ENCODE results near the gene DUSP28.
A peak's percentile ranks its signal among the peaks of the same experiment; 100 is the strongest.

The DUSP28 gene

DNA sequence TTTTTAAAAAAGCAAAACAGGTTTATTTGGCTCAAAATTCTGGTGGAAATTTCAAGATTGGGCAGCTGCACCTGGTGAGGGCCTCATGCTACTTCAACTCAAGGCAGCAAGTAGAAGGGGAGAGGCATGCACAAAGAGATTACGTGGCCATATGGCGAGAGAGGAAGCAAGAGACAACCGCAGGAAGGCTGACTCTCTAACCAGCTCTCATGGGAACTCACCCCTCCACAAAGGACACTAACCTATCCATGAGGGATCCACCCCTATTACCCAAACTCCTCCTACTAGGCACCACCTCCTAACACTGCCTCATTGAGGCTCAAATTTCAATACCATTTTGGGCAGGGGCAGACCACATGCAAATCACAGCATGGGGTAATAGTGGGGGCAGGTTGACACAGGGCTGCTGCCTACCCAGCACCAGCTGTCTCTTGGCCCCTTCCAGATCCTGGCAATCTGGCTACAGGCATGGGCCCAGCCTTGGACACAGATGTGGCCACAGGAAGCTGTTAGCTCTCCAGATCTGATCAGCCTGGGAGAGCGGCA is 24.4 kb downstream of the DUSP28 start:
- Histone ChIP-seq H3K9me3 (ENCODE audit: insufficient read depth, low read length) (no peaks in the 10 kb centered on the region), H3K9ac (ENCODE audit: low read length) (peak overlapping the region; percentile 100), H3K4me2 (ENCODE audit: low read length) (peak overlapping the region; percentile 95), H3K27me3 (ENCODE audit: low read depth, low read length) (no peaks in the 10 kb centered on the region), H3K4me3 (ENCODE audit: low read length) (peak overlapping the region; percentile 98), H3K4me1 (ENCODE audit: low read length) (peaks cover 43% of the 10 kb centered on the region), H3K27ac (ENCODE audit: low read length) (peak overlapping the region; percentile 98), H2AFZ (ENCODE audit: low read depth, low read length) (no peak overlapping the region), H3K79me2 (ENCODE audit: low read length) (peaks cover 75% of the 10 kb centered on the region), H3K36me3 (replicated peaks; ENCODE audit: low read depth, low read length) (peaks cover 34% of the 10 kb centered on the region), H4K20me1 (ENCODE audit: insufficient read depth, low read length) (peaks cover 10% of the 10 kb centered on the region)
- TF ChIP-seq, protein P1, sequence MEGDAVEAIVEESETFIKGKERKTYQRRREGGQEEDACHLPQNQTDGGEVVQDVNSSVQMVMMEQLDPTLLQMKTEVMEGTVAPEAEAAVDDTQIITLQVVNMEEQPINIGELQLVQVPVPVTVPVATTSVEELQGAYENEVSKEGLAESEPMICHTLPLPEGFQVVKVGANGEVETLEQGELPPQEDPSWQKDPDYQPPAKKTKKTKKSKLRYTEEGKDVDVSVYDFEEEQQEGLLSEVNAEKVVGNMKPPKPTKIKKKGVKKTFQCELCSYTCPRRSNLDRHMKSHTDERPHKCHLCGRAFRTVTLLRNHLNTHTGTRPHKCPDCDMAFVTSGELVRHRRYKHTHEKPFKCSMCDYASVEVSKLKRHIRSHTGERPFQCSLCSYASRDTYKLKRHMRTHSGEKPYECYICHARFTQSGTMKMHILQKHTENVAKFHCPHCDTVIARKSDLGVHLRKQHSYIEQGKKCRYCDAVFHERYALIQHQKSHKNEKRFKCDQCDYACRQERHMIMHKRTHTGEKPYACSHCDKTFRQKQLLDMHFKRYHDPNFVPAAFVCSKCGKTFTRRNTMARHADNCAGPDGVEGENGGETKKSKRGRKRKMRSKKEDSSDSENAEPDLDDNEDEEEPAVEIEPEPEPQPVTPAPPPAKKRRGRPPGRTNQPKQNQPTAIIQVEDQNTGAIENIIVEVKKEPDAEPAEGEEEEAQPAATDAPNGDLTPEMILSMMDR (IDR thresholded peaks at IDR 0.05; ENCODE audit: low read depth, low read length), result no peak
- no peak for TF ChIP-seq EZH2phosphoT487 (IDR thresholded peaks at IDR 0.05; ENCODE audit: low read depth)

DNA sequence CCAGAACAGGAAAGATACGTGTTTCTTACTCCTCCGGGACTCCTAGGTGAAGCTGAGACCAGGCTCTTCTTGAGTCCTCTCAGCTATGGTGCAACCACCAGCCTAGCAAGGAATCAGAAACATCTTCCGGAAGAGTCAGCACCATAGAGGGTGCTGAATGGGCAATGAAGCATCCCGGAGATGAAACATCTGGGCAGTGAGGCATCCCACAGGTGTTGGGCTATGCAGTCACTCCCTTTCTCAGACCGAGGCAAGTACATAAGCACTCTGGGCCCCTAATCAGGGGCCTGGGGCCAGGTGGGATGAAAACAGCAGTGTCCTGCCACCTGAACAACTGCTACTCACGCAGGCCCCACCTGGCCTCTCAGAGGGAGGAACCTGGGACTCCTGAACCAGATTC is 24.9 kb downstream of the DUSP28 start:
- Histone ChIP-seq H3K4me1 (ENCODE audit: low read length) (peaks cover 37% of the 10 kb centered on the region), H3K27ac (ENCODE audit: low read length) (peak overlapping the region; percentile 98)

DNA sequence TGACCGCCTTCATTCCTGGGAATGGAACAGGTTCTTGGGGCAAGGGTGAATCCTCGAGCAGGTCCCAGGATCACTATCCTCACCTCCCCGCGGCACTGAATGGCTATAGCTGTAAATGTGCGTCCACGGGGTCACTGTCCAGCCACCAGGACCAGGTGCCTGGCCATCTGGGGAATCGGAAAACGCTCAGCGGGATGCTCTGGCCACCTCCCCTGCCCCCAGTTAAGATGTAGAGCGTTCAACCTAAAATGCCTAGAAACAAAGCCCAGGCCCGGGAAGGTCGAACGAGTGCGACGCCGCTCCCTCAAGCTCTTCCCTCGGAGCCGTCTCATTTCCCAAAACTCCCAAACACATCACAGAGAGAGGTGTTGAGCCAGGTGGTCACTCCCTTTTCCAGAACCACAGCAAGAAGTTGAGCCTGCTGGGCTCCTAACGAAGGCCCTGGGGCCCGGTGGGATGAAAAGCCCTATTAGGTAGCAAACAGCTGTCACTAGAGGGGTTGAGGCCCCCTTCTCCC is 25.6 kb downstream of the DUSP28 start:
- Histone ChIP-seq H3K27me3 (ENCODE audit: low read depth, low read length) (no peaks in the 10 kb centered on the region), H3K4me1 (ENCODE audit: low read length) (peaks cover 31% of the 10 kb centered on the region), H3K36me3 (replicated peaks; ENCODE audit: low read depth, low read length) (peaks cover 28% of the 10 kb centered on the region), H3K4me3 (ENCODE audit: low read length) (peak overlapping the region; percentile 98), H4K20me1 (ENCODE audit: insufficient read depth, low read length) (peaks cover 10% of the 10 kb centered on the region), H3K9me3 (ENCODE audit: insufficient read depth, low read length) (no peaks in the 10 kb centered on the region), H3K9ac (ENCODE audit: low read length) (peak overlapping the region; percentile 100), H2AFZ (ENCODE audit: low read depth, low read length) (no peak overlapping the region), H3K27ac (ENCODE audit: low read length) (peak overlapping the region; percentile 98), H3K4me2 (ENCODE audit: low read length) (peak overlapping the region; percentile 95), H3K79me2 (ENCODE audit: low read length) (peaks cover 79% of the 10 kb centered on the region)
- TF ChIP-seq EZH2phosphoT487 (IDR thresholded peaks at IDR 0.05; ENCODE audit: low read depth), result no peak
- TF ChIP-seq, protein P1 (IDR thresholded peaks at IDR 0.05; ENCODE audit: low read depth, low read length), result no peak

More for the DNA sequence above, 24.9 kb downstream of the DUSP28 start:
- Histone ChIP-seq H3K9me3 (ENCODE audit: insufficient read depth, low read length) (no peaks in the 10 kb centered on the region), H4K20me1 (ENCODE audit: insufficient read depth, low read length) (peaks cover 10% of the 10 kb centered on the region), H3K79me2 (ENCODE audit: low read length) (peaks cover 79% of the 10 kb centered on the region), H3K4me2 (ENCODE audit: low read length) (peak overlapping the region; percentile 95), H3K9ac (ENCODE audit: low read length) (peak overlapping the region; percentile 100), H3K36me3 (replicated peaks; ENCODE audit: low read depth, low read length) (peaks cover 34% of the 10 kb centered on the region), H2AFZ (ENCODE audit: low read depth, low read length) (no peak overlapping the region), H3K27me3 (ENCODE audit: low read depth, low read length) (no peaks in the 10 kb centered on the region), H3K4me3 (ENCODE audit: low read length) (peak overlapping the region; percentile 98)
- TF ChIP-seq, protein P1 (IDR thresholded peaks at IDR 0.05; ENCODE audit: low read depth, low read length), result no peak
- no peak for TF ChIP-seq EZH2phosphoT487 (IDR thresholded peaks at IDR 0.05; ENCODE audit: low read depth)

DNA sequence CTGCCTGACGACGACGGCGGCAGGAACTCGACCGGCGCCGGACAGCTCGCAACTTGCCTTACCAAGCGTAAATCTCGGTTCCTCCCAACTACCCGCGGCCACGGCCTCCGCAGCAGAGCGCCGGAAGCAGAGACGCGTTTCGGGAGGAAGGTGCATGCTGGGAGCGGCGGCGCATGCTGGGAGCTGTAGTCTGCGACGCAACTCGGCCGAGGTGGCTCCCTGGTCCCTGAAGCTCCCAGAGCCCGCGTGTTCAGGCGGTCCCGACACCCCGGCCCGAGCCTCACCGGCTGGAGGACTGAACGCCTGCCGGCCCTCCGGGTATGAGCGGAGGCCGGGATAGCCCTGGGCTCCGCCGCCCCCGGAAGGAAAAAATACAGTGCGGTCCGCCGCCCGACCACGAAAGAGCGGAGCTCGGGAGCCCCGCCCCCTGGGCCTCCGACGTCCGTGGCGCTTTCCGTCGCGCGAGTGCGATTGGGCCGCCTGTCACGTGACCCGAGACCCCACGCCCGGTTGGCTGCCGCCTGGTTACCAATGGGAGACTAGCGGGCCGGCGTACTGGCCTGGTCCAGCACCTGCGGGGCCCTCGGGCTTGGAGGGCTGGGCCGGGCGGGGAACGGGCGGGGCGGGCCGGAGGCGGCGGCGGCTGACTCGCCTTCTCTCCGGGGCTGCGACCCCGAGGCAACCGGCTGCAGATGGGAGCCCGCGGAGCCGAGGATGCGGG is 26.2 kb downstream of the DUSP28 start, which contains the start of gene CAPN10:
Gene CAPN10, plus strand, starts transcription at position 537 of the 721 bp plus-strand sequence. Its CDS starts 178 bp downstream, at position 715.
- Histone ChIP-seq H2AFZ (ENCODE audit: low read depth, low read length) (no peak within 1 kb of the TSS), H3K4me1 (ENCODE audit: low read length) (peaks cover 29% of the 10 kb centered on the region), H4K20me1 (ENCODE audit: insufficient read depth, low read length) (peaks cover 10% of the 10 kb centered on the region), H3K36me3 (replicated peaks; ENCODE audit: low read depth, low read length) (peaks cover 22% of the 10 kb centered on the region), H3K27ac (ENCODE audit: low read length) (peak within 1 kb of the TSS; percentile 98), H3K27me3 (ENCODE audit: low read depth, low read length) (no peaks in the 10 kb centered on the region), H3K4me2 (ENCODE audit: low read length) (peak within 1 kb of the TSS; percentile 98), H3K9ac (ENCODE audit: low read length) (peak within 1 kb of the TSS; percentile 100), H3K79me2 (ENCODE audit: low read length) (peaks cover 83% of the 10 kb centered on the region), H3K9me3 (ENCODE audit: insufficient read depth, low read length) (no peaks in the 10 kb centered on the region), H3K4me3 (ENCODE audit: low read length) (peak within 1 kb of the TSS; percentile 98)
- TF ChIP-seq, protein P1 (IDR thresholded peaks at IDR 0.05; ENCODE audit: low read depth, low read length), result no peak
- no peak for TF ChIP-seq EZH2phosphoT487 (IDR thresholded peaks at IDR 0.05; ENCODE audit: low read depth)

All from OCI-LY3 (cell line).